H1 (cell line): Measurements from ENCODE around the gene SEMA7A. TPM values are rescaled to one million over a fixed set of nuclear protein-coding genes. Genes with fewer than 3 reads are reported as not detected.
A peak's percentile ranks its signal among the peaks of the same experiment; 100 is the strongest.

ENCODE experiments used
- CTCF ChIA-PET: fragments of 300-600 bp; sonication (Branson Sonifier 250); formaldehyde crosslinking; loops from one replicate; lab custom pipeline; 2021; ENCODE audit not compliant: partially characterized antibody; lab: Charles Lee
- POLR2A ChIA-PET: fragments of 300-600 bp; sonication (Branson Sonifier 250); formaldehyde crosslinking; loops from one replicate; lab custom pipeline; 2021; ENCODE audit warnings: inconsistent platforms; ENCODE audit not compliant: partially characterized antibody; lab: Charles Lee
- DNase-seq, 2 experiments: peaks; one replicate each; pipeline versions ENCODE4 v3.0.0 to v3.0.0-alpha.2; 2010 to 2022; ENCODE audit warnings: low spot score in 2 of 2, low read depth in 1 of 2, mixed read lengths in 1 of 2
- FAIRE-seq: peaks from 2 replicates; lab custom pipeline; 2011; peaks lifted over from hg19 to GRCh38; lab: Jason Lieb, UNC
- H2AFZ ChIP-seq: 2 replicates; pipeline ENCODE4 v1.8.1; 2012; ENCODE audit warnings: low read length, inconsistent platforms
- H2AK5ac ChIP-seq: 2 replicates; pipeline ENCODE4 v1.6.1; 2013; ENCODE audit warnings: low read depth, low read length
- H2BK120ac ChIP-seq: replicated peaks from 2 replicates; pipeline ENCODE3; 2013; ENCODE audit warnings: low read depth, low read length, inconsistent platforms
- H2BK12ac ChIP-seq: 2 replicates; pipeline ENCODE4 v1.6.1; 2013; ENCODE audit warnings: low read depth, low read length
- H2BK15ac ChIP-seq: 2 replicates; pipeline ENCODE4 v1.6.1; 2013; ENCODE audit warnings: low read length
- H2BK20ac ChIP-seq: 2 replicates; pipeline ENCODE4 v1.6.1; 2013; ENCODE audit warnings: low read length
- H2BK5ac ChIP-seq: 2 replicates; pipeline ENCODE4 v1.6.1; 2013; ENCODE audit warnings: low read depth, low read length
- H3K14ac ChIP-seq: 2 replicates; pipeline ENCODE4 v1.6.1; 2013; ENCODE audit warnings: inconsistent platforms; ENCODE audit not compliant: insufficient read length
- H3K18ac ChIP-seq: 2 replicates; pipeline ENCODE4 v1.6.1; 2013; ENCODE audit warnings: low read length; ENCODE audit errors: extremely low read depth
- H3K23ac ChIP-seq: 2 replicates; pipeline ENCODE4 v1.6.1; 2013; ENCODE audit warnings: inconsistent platforms; ENCODE audit not compliant: insufficient read length
- H3K23me2 ChIP-seq: 2 replicates; pipeline ENCODE4 v1.6.1; 2013; ENCODE audit warnings: low read depth, low read length
- H3K27ac ChIP-seq: 2 replicates; pipeline ENCODE4 v1.6.1; 2011; ENCODE audit warnings: low read depth, low read length, inconsistent platforms
- H3K27me3 ChIP-seq, 4 experiments: replicated peaks in 1 of 4; 1 replicate in 1 of 4; 2 replicates in 3 of 4; pipeline versions ENCODE4 v1.6.1 to v1.8.1; 2011 to 2013; ENCODE audit warnings: low read length in 3 of 4, mild to moderate bottlenecking in 3 of 4, inconsistent platforms in 2 of 4, mixed read lengths in 2 of 4, moderate library complexity in 1 of 4; ENCODE audit not compliant: control insufficient read depth in 3 of 4, insufficient read depth in 3 of 4; ENCODE audit errors: extremely low read depth in 1 of 4
- H3K36me3 ChIP-seq, 4 experiments: 2 replicates each; pipeline versions ENCODE4 v1.6.1 to v1.8.1; 2011 to 2013; ENCODE audit warnings: mild to moderate bottlenecking in 4 of 4, low read length in 3 of 4, moderate library complexity in 2 of 4, control low read depth in 1 of 4, inconsistent platforms in 1 of 4; ENCODE audit not compliant: insufficient read depth in 4 of 4, control insufficient read depth in 2 of 4
- H3K4ac ChIP-seq: replicated peaks from 2 replicates; pipeline ENCODE3; 2013; ENCODE audit warnings: low read length, low read depth, mixed read lengths, inconsistent platforms; ENCODE audit not compliant: insufficient read length
- H3K4me1 ChIP-seq, 4 experiments: replicated peaks in 1 of 4; 1 replicate in 1 of 4; 2 replicates in 3 of 4; pipeline versions ENCODE4 v1.6.1 to v1.8.1; 2011 to 2013; ENCODE audit warnings: low read length in 3 of 4, inconsistent platforms in 2 of 4, mixed read lengths in 1 of 4; ENCODE audit not compliant: insufficient read depth in 4 of 4, control insufficient read depth in 3 of 4
- H3K4me2 ChIP-seq, 2 experiments: 2 replicates each; pipeline versions ENCODE4 v1.6.1 to v1.8.1; 2011 to 2013; ENCODE audit warnings: low read depth in 2 of 2, low read length in 2 of 2, control low read depth in 1 of 2, inconsistent platforms in 1 of 2, mild to moderate bottlenecking in 1 of 2; ENCODE audit not compliant: insufficient read depth in 1 of 2
- H3K4me3 ChIP-seq, 4 experiments: fragments of 200-600, 300-600 bp in 1 of 4; sonication (generic), shearing (Covaris generic), sonication (Bioruptor Twin) in 1 of 4; 2 replicates each; pipeline versions ENCODE4 v1.5.1 to v1.8.1; 2011 to 2016; ENCODE audit warnings: low read length in 4 of 4, low read depth in 3 of 4, control low read depth in 2 of 4, inconsistent platforms in 2 of 4, mild to moderate bottlenecking in 2 of 4, mixed read lengths in 1 of 4, moderate library complexity in 1 of 4; ENCODE audit not compliant: insufficient read depth in 2 of 4; ENCODE audit errors: extremely low read depth in 1 of 4
- H3K56ac ChIP-seq: replicated peaks from 2 replicates; pipeline ENCODE3; 2013; ENCODE audit warnings: low read depth, mild to moderate bottlenecking, mixed read lengths, low read length, inconsistent platforms; ENCODE audit not compliant: insufficient read length
- H3K79me1 ChIP-seq: 2 replicates; pipeline ENCODE4 v1.6.1; 2013; ENCODE audit warnings: low read depth, low read length, control low read depth
- H3K79me2 ChIP-seq, 2 experiments: 2 replicates each; pipeline versions ENCODE4 v1.6.1 to v1.8.1; 2012 to 2013; ENCODE audit warnings: low read length in 2 of 2, mild to moderate bottlenecking in 2 of 2, inconsistent platforms in 1 of 2; ENCODE audit not compliant: insufficient read depth in 2 of 2, control insufficient read depth in 1 of 2
- H3K9ac ChIP-seq, 4 experiments: replicated peaks in 1 of 4; 1 replicate in 1 of 4; 2 replicates in 3 of 4; pipeline versions ENCODE4 v1.6.1 to v1.8.1; 2011 to 2013; ENCODE audit warnings: low read depth in 3 of 4, low read length in 3 of 4, control low read depth in 2 of 4, mild to moderate bottlenecking in 2 of 4, moderate library complexity in 2 of 4, inconsistent platforms in 1 of 4; ENCODE audit errors: extremely low read depth in 1 of 4
- H3K9me3 ChIP-seq, 2 experiments: 2 replicates each; pipeline versions ENCODE4 v1.6.1 to v1.8.1; 2012 to 2013; ENCODE audit warnings: mild to moderate bottlenecking in 2 of 2, moderate library complexity in 2 of 2, control low read depth in 1 of 2, inconsistent platforms in 1 of 2, low read depth in 1 of 2, low read length in 1 of 2, mixed read lengths in 1 of 2; ENCODE audit not compliant: insufficient read depth in 2 of 2
- H4K20me1 ChIP-seq, 2 experiments: replicated peaks in 1 of 2; 2 replicates each; pipeline versions ENCODE3 to v1.8.1; 2011 to 2013; ENCODE audit warnings: inconsistent platforms in 2 of 2, low read length in 2 of 2, mild to moderate bottlenecking in 1 of 2; ENCODE audit not compliant: insufficient read depth in 2 of 2, control insufficient read depth in 1 of 2
- H4K5ac ChIP-seq: 2 replicates; pipeline ENCODE4 v1.6.1; 2013; ENCODE audit warnings: low read length, low read depth, mixed read lengths, inconsistent platforms; ENCODE audit not compliant: insufficient read length
- H4K8ac ChIP-seq: 2 replicates; pipeline ENCODE4 v1.8.0; 2013; ENCODE audit warnings: mild to moderate bottlenecking, moderate library complexity, low read length, inconsistent platforms; ENCODE audit not compliant: insufficient read depth; ENCODE audit errors: extremely low read depth
- H4K91ac ChIP-seq: replicated peaks from 2 replicates; pipeline ENCODE3; 2013; ENCODE audit warnings: low read length, mixed read lengths, inconsistent platforms; ENCODE audit not compliant: insufficient read length
- BRCA1 ChIP-seq: IDR thresholded peaks from 2 replicates; pipeline ENCODE4 v1.6.1; 2012; ENCODE audit warnings: low read depth, low read length, improper control_type of control experiment
- GTF2F1 ChIP-seq: IDR thresholded peaks from 2 replicates; pipeline ENCODE4 v1.6.1; 2012; ENCODE audit warnings: low read depth, low read length, improper control_type of control experiment, borderline replicate concordance
- TEAD4 ChIP-seq: IDR thresholded peaks from 2 replicates; pipeline ENCODE4 v1.6.1; 2012; ENCODE audit warnings: low read depth, low read length, inconsistent platforms, mixed read lengths
- ZNF274 ChIP-seq: IDR thresholded peaks from 2 replicates; pipeline ENCODE4 v1.7.0; 2012; ENCODE audit warnings: low read length, borderline replicate concordance; ENCODE audit errors: extremely low read depth
- WGBS, 2 experiments: shearing (Covaris generic) in 1 of 2; methylation state at CpG; one replicate each; pipeline versions ENCODE4 v1.1.6 to v1.1.7; 2013 to 2015; ENCODE audit warnings: low lambda C conversion rate in 2 of 2, mixed read lengths in 2 of 2, inconsistent platforms in 1 of 2, low coverage in 1 of 2, missing lambda C conversion rate in 1 of 2; ENCODE audit not compliant: insufficient replicate concordance in 2 of 2, insufficient coverage in 1 of 2, insufficient read length in 1 of 2; ENCODE audit errors: extremely low coverage in 1 of 2, missing lambda C conversion rate in 1 of 2; 5-methylcytosine and 5-hydroxymethylcytosine counted together
- polyA plus RNA-seq, 7 experiments: library from polyadenylated mRNA; depleted of rRNA in 3 of 7; stranded (reverse) in 5 of 7; unstranded in 2 of 7; fragments of >200 nt in 5 of 7; fragments of 200-250 nt in 2 of 7; gene quantifications; 1 replicate in 5 of 7; 2 replicates in 1 of 7; 4 replicates in 1 of 7; pipeline versions ENCODE4 v1.2.1 to v1.2.3, GENCODE V29; 2011 to 2013; ENCODE audit warnings: missing spikeins in 2 of 7, mixed read lengths in 2 of 7
- total RNA-seq: library from RNA; stranded (reverse); fragmentation: NEBNext Ultra II Directional; extraction: Animal tissue kit (Norgen Biotek cat#: 25700); gene quantifications from 2 replicates; pipeline ENCODE4 v1.2.1, GENCODE V29; 2021

The SEMA7A gene
- total and polyA plus RNA-seq, 2 of the 8 experiments (the other 6 are each of a cell fraction or from before 2014, with no cell fraction given): 10.7 to 15.0 TPM

- no peak for FAIRE-seq
- ChIA-PET CTCF (interaction anchor here (0.9 to 36.8 kb wide), 18 partner anchors 9 to 416 kb away, joined by 3 to 1311 read pairs (median 6); partner anchors contain the start of gene SEMA7A), POLR2A (interaction anchor here (0.8 to 2.6 kb wide), 4 partner anchors 9 to 77 kb away, joined by 3 to 9 read pairs (median 4); partner anchors contain the start of genes SEMA7A and UBL7)
- TF ChIP-seq GTF2F1: no peak
- no peak for TF ChIP-seq ZNF274
- no peak for TF ChIP-seq BRCA1
- TF ChIP-seq TEAD4: no peak
Observed at GRCh38 chr15:74383695-74384565, 49.8 kb downstream of the SEMA7A start.

More at GRCh38 chr15:74383695-74384565, 49.8 kb downstream of the SEMA7A start:
- Histone ChIP-seq H3K18ac (no peak overlapping the region), H2BK12ac (0 out of 2 replicates have a peak overlapping the region, but pooled peaks have one; percentile 33), H3K27me3 (no peaks in the 10 kb centered on the region), H3K56ac (no peak overlapping the region), H4K8ac (no peak overlapping the region; the same call in 1 of the 2 replicates), H3K27ac (no peak overlapping the region), H2BK120ac (no peak overlapping the region), H3K4ac (peak overlapping the region; percentile 41), H2AFZ (no peak overlapping the region), H4K5ac (no peak overlapping the region), H4K91ac (peak overlapping the region; percentile 23), H3K14ac (no peak overlapping the region), H3K79me2 (no peaks in the 10 kb centered on the region), H4K20me1 (no peaks in the 10 kb centered on the region), H3K79me1 (no peaks in the 10 kb centered on the region), H3K23ac (no peak overlapping the region), H3K36me3 (no peaks in the 10 kb centered on the region), H2BK15ac (0 out of 2 replicates have a peak overlapping the region, but pooled peaks have one; percentile 88), H2BK5ac (no peak overlapping the region), H3K4me1 (peaks cover 0 to 18% (median 10%) of the 10 kb centered on the region in 4 experiments; a peak in 5 of 7 replicates), H3K9me3 (no peaks in the 10 kb centered on the region), H3K23me2 (no peaks in the 10 kb centered on the region), H2BK20ac (no peak overlapping the region), H3K4me2 (no peak overlapping the region), H3K4me3 (no peak overlapping the region), H2AK5ac (no peak overlapping the region), H3K9ac (no peak overlapping the region)
- 86% methylated on average over 8 of the region's 8 CpGs; no CpG with 5 or more reads in 1 of the 2 experiments for WGBS, 2 experiments
- no peak for DNase-seq
